ENCODE data around the gene TXNRD2.
"Not testable (repeated sequence)": the region's sequence is repeated elsewhere in the genome, so short reads cannot be mapped to it uniquely, and the experiment has no call there.

The TXNRD2 gene

GRCh38 chr22:19884161-19884953 is 57.3 kb downstream of the TXNRD2 start:
- no peak overlapping the region for H3K9ac ChIP-seq (ENCODE audit: low read length)

GRCh38 chr22:19883446-19883845 is 58.2 kb downstream of the TXNRD2 start:
- H3K4me1 ChIP-seq (ENCODE audit: insufficient read depth, low read length) = peaks cover 18% of the 10 kb centered on the region
- not testable (repeated sequence) for H3K4me3 ChIP-seq (ENCODE audit: low read depth in 1 of 2, low read length in 2 of 2); H3K36me3 ChIP-seq (ENCODE audit: insufficient read depth, low read length); H3K27ac ChIP-seq (ENCODE audit: low read depth, low read length); H3K9me3 ChIP-seq (ENCODE audit: low read length); H3K9ac ChIP-seq (ENCODE audit: low read length); H3K27me3 ChIP-seq (ENCODE audit: control insufficient read depth in 1 of 2, insufficient read depth in 2 of 2, low read length in 2 of 2)

More at GRCh38 chr22:19884161-19884953, 57.3 kb downstream of the TXNRD2 start:
- Histone ChIP-seq H3K4me3 (ENCODE audit: low read depth in 1 of 2, low read length in 2 of 2) (no peak overlapping the region), H3K27me3 (ENCODE audit: control insufficient read depth in 1 of 2, insufficient read depth in 2 of 2, low read length in 2 of 2) (no peaks in the 10 kb centered on the region), H3K27ac (ENCODE audit: low read depth, low read length) (no peak overlapping the region), H3K4me1 (ENCODE audit: insufficient read depth, low read length) (peaks cover 18% of the 10 kb centered on the region), H3K9me3 (ENCODE audit: low read length) (no peaks in the 10 kb centered on the region), H3K36me3 (ENCODE audit: insufficient read depth, low read length) (no peaks in the 10 kb centered on the region)

- Histone ChIP-seq H3K9me3 (ENCODE audit: low read length) (no peaks in the 10 kb centered on the region), H3K9ac (ENCODE audit: low read length) (no peak overlapping the region), H3K27ac (ENCODE audit: low read depth, low read length) (no peak overlapping the region), H3K4me3 (ENCODE audit: low read depth in 1 of 2, low read length in 2 of 2) (no peak overlapping the region), H3K36me3 (ENCODE audit: insufficient read depth, low read length) (no peaks in the 10 kb centered on the region), H3K27me3 (ENCODE audit: control insufficient read depth in 1 of 2, insufficient read depth in 2 of 2, low read length in 2 of 2) (no peaks in the 10 kb centered on the region), H3K4me1 (ENCODE audit: insufficient read depth, low read length) (peaks cover 18% of the 10 kb centered on the region)
Measured at GRCh38 chr22:19882446-19883381, 58.9 kb downstream of the TXNRD2 start.

GRCh38 chr22:19880786-19881569 is 60.6 kb downstream of the TXNRD2 start:
- Histone ChIP-seq H3K27me3 (ENCODE audit: control insufficient read depth in 1 of 2, insufficient read depth in 2 of 2, low read length in 2 of 2) (no peaks in the 10 kb centered on the region), H3K9ac (ENCODE audit: low read length) (no peak overlapping the region), H3K4me1 (ENCODE audit: insufficient read depth, low read length) (peaks cover 18% of the 10 kb centered on the region), H3K36me3 (ENCODE audit: insufficient read depth, low read length) (no peaks in the 10 kb centered on the region), H3K27ac (ENCODE audit: low read depth, low read length) (peak overlapping the region; percentile 39), H3K9me3 (ENCODE audit: low read length) (no peaks in the 10 kb centered on the region), H3K4me3 (ENCODE audit: low read depth in 1 of 2, low read length in 2 of 2) (peak overlapping the region; percentile 9 to 41)

GRCh38 chr22:19879992-19880785 is 61.4 kb downstream of the TXNRD2 start:
- no peaks in the 10 kb centered on the region for H3K27me3 ChIP-seq (ENCODE audit: control insufficient read depth in 1 of 2, insufficient read depth in 2 of 2, low read length in 2 of 2)
- H3K9ac ChIP-seq (ENCODE audit: low read length) = no peak overlapping the region
- peaks cover 18% of the 10 kb centered on the region for H3K4me1 ChIP-seq (ENCODE audit: insufficient read depth, low read length)
- no peak overlapping the region for H3K4me3 ChIP-seq (ENCODE audit: low read depth in 1 of 2, low read length in 2 of 2)
- no peaks in the 10 kb centered on the region for H3K36me3 ChIP-seq (ENCODE audit: insufficient read depth, low read length)
- no peaks in the 10 kb centered on the region for H3K9me3 ChIP-seq (ENCODE audit: low read length)
- peak overlapping the region; percentile 34 for H3K27ac ChIP-seq (ENCODE audit: low read depth, low read length)

- Histone ChIP-seq H3K27ac (ENCODE audit: low read depth, low read length) (no peak overlapping the region), H3K27me3 (ENCODE audit: control insufficient read depth in 1 of 2, insufficient read depth in 2 of 2, low read length in 2 of 2) (no peaks in the 10 kb centered on the region), H3K36me3 (ENCODE audit: insufficient read depth, low read length) (no peaks in the 10 kb centered on the region), H3K4me3 (ENCODE audit: low read depth in 1 of 2, low read length in 2 of 2) (no peak overlapping the region), H3K4me1 (ENCODE audit: insufficient read depth, low read length) (peaks cover 18% of the 10 kb centered on the region), H3K9me3 (ENCODE audit: low read length) (no peaks in the 10 kb centered on the region), H3K9ac (ENCODE audit: low read length) (no peak overlapping the region)
Measured at GRCh38 chr22:19879643-19879991, 62.0 kb downstream of the TXNRD2 start.

- peaks cover 18% of the 10 kb centered on the region for H3K4me1 ChIP-seq (ENCODE audit: insufficient read depth, low read length)
- H3K27ac ChIP-seq (ENCODE audit: low read depth, low read length) = no peak overlapping the region
- no peak overlapping the region for H3K4me3 ChIP-seq (ENCODE audit: low read depth in 1 of 2, low read length in 2 of 2)
- no peak overlapping the region for H3K9ac ChIP-seq (ENCODE audit: low read length)
- no peaks in the 10 kb centered on the region for H3K36me3 ChIP-seq (ENCODE audit: insufficient read depth, low read length)
- H3K27me3 ChIP-seq (ENCODE audit: control insufficient read depth in 1 of 2, insufficient read depth in 2 of 2, low read length in 2 of 2) = no peaks in the 10 kb centered on the region
- no peaks in the 10 kb centered on the region for H3K9me3 ChIP-seq (ENCODE audit: low read length)
Measured at GRCh38 chr22:19879246-19879570, 62.4 kb downstream of the TXNRD2 start.

GRCh38 chr22:19878461-19879245 is 63.0 kb downstream of the TXNRD2 start:
- no peaks in the 10 kb centered on the region for H3K9me3 ChIP-seq (ENCODE audit: low read length)
- peaks cover 18% of the 10 kb centered on the region for H3K4me1 ChIP-seq (ENCODE audit: insufficient read depth, low read length)
- H3K27me3 ChIP-seq (ENCODE audit: control insufficient read depth in 1 of 2, insufficient read depth in 2 of 2, low read length in 2 of 2) = no peaks in the 10 kb centered on the region
- no peak overlapping the region for H3K4me3 ChIP-seq (ENCODE audit: low read depth in 1 of 2, low read length in 2 of 2)
- H3K27ac ChIP-seq (ENCODE audit: low read depth, low read length) = no peak overlapping the region
- H3K36me3 ChIP-seq (ENCODE audit: insufficient read depth, low read length) = no peaks in the 10 kb centered on the region
- no peak overlapping the region for H3K9ac ChIP-seq (ENCODE audit: low read length)

- Histone ChIP-seq H3K4me3 (ENCODE audit: low read depth in 1 of 2, low read length in 2 of 2) (no peak overlapping the region), H3K9ac (ENCODE audit: low read length) (no peak overlapping the region), H3K27me3 (ENCODE audit: control insufficient read depth in 1 of 2, insufficient read depth in 2 of 2, low read length in 2 of 2) (peaks cover 0 to 4% of the 10 kb centered on the region in 2 donors), H3K27ac (ENCODE audit: low read depth, low read length) (no peak overlapping the region), H3K36me3 (ENCODE audit: insufficient read depth, low read length) (no peaks in the 10 kb centered on the region), H3K9me3 (ENCODE audit: low read length) (no peaks in the 10 kb centered on the region), H3K4me1 (ENCODE audit: insufficient read depth, low read length) (peaks cover 18% of the 10 kb centered on the region)
Measured at GRCh38 chr22:19877626-19878339, 63.8 kb downstream of the TXNRD2 start.

Measured in muscle layer of colon (tissue), 2 donors.